Loucy (cell line): Measurements from ENCODE around the gene AAGAB.

Experiments
- H2AFZ ChIP-seq: fragments of 200-600 bp; sonication (generic); 2 replicates; pipeline ENCODE4 v1.6.0; 2016; ENCODE audit warnings: antibody characterized with exemption, mild to moderate bottlenecking, low read length, moderate library complexity
- H3F3A ChIP-seq: fragments of 200-600 bp; 2 replicates; pipeline ENCODE4 v1.6.0; 2016; ENCODE audit warnings: antibody characterized with exemption, low read depth, mild to moderate bottlenecking
- H3K27me3 ChIP-seq: fragments of 200-600 bp; sonication (generic); 2 replicates; pipeline ENCODE4 v1.6.1; 2014; ENCODE audit warnings: low read length, mild to moderate bottlenecking; ENCODE audit not compliant: insufficient read depth, poor library complexity, severe bottlenecking
- H3K36me3 ChIP-seq: fragments of 200-600 bp; sonication (generic); 2 replicates; pipeline ENCODE4 v1.6.1; 2016; ENCODE audit warnings: low read length; ENCODE audit not compliant: insufficient read depth
- H3K4me1 ChIP-seq: fragments of 200-600 bp; sonication (generic); 2 replicates; pipeline ENCODE4 v1.5.1; 2014; ENCODE audit warnings: low read length, mild to moderate bottlenecking; ENCODE audit not compliant: insufficient read depth, poor library complexity, severe bottlenecking
- H3K4me2 ChIP-seq: fragments of 200-600 bp; sonication (generic); 2 replicates; pipeline ENCODE4 v1.6.0; 2014; ENCODE audit warnings: antibody characterized with exemption, low read length, low read depth, mild to moderate bottlenecking; ENCODE audit not compliant: poor library complexity, severe bottlenecking
- H3K4me3 ChIP-seq: fragments of 200-600 bp; sonication (generic); 2 replicates; pipeline ENCODE4 v1.5.1; 2014; ENCODE audit warnings: low read length, mild to moderate bottlenecking, mixed read lengths; ENCODE audit not compliant: poor library complexity, severe bottlenecking
- H3K79me2 ChIP-seq: fragments of 200-600 bp; sonication (generic); 2 replicates; pipeline ENCODE4 v1.6.1; 2014; ENCODE audit warnings: low read length; ENCODE audit not compliant: insufficient read depth
- H3K9ac ChIP-seq: fragments of 200-600 bp; sonication (generic); 2 replicates; pipeline ENCODE4 v1.6.0; 2014; ENCODE audit warnings: mild to moderate bottlenecking, low read depth, low read length, moderate library complexity; ENCODE audit not compliant: poor library complexity, severe bottlenecking
- H3K9me2 ChIP-seq: fragments of 200-600 bp; sonication (generic); replicated peaks from 2 replicates; pipeline ENCODE4 v1.6.1; 2016; ENCODE audit warnings: low read depth, low read length, mixed read lengths
- H3K9me3 ChIP-seq: fragments of 200-600 bp; sonication (generic); 2 replicates; pipeline ENCODE4 v1.6.1; 2014; ENCODE audit warnings: mild to moderate bottlenecking, antibody characterized with exemption, low read length, low read depth; ENCODE audit not compliant: insufficient read depth
- H4K20me1 ChIP-seq: fragments of 200-600 bp; sonication (generic); 2 replicates; pipeline ENCODE4 v1.6.0; 2014; ENCODE audit warnings: antibody characterized with exemption, low read length, mild to moderate bottlenecking; ENCODE audit not compliant: insufficient read depth, poor library complexity, severe bottlenecking
- EZH2phosphoT487 ChIP-seq: fragments of 200-600 bp; IDR thresholded peaks from 2 replicates; pipeline ENCODE4 v1.6.1; 2018; ENCODE audit warnings: antibody characterized with exemption, mild to moderate bottlenecking, moderate library complexity, borderline replicate concordance
- TF ChIP-seq, protein P1 (sequence below): fragments of 200-600 bp; sonication (generic); conservative IDR thresholded peaks from 2 replicates; pipeline ENCODE4 v1.5.1; 2014; ENCODE audit warnings: mild to moderate bottlenecking, antibody characterized with exemption, low read length

The AAGAB gene

GRCh38 chr15:67189326-67190051 is 65.0 kb downstream of the AAGAB start:
- Histone ChIP-seq H3K9me2 (no peaks in the 10 kb centered on the region), H3K79me2 (no peaks in the 10 kb centered on the region), H2AFZ (no peak overlapping the region), H4K20me1 (no peaks in the 10 kb centered on the region), H3K9me3 (no peaks in the 10 kb centered on the region), H3K9ac (no peak overlapping the region), H3K27me3 (no peaks in the 10 kb centered on the region), H3F3A (no peaks in the 10 kb centered on the region), H3K36me3 (peaks cover 81% of the 10 kb centered on the region; the same call in 1 of the 2 replicates), H3K4me3 (no peak overlapping the region), H3K4me1 (peaks cover 30% of the 10 kb centered on the region), H3K4me2 (no peak overlapping the region)
- TF ChIP-seq, protein P1, sequence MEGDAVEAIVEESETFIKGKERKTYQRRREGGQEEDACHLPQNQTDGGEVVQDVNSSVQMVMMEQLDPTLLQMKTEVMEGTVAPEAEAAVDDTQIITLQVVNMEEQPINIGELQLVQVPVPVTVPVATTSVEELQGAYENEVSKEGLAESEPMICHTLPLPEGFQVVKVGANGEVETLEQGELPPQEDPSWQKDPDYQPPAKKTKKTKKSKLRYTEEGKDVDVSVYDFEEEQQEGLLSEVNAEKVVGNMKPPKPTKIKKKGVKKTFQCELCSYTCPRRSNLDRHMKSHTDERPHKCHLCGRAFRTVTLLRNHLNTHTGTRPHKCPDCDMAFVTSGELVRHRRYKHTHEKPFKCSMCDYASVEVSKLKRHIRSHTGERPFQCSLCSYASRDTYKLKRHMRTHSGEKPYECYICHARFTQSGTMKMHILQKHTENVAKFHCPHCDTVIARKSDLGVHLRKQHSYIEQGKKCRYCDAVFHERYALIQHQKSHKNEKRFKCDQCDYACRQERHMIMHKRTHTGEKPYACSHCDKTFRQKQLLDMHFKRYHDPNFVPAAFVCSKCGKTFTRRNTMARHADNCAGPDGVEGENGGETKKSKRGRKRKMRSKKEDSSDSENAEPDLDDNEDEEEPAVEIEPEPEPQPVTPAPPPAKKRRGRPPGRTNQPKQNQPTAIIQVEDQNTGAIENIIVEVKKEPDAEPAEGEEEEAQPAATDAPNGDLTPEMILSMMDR: no peak
- TF ChIP-seq EZH2phosphoT487: no peak

- Histone ChIP-seq H3K4me3 (no peak overlapping the region), H3K4me2 (no peak overlapping the region), H3K9me3 (no peaks in the 10 kb centered on the region), H3K27me3 (no peaks in the 10 kb centered on the region), H4K20me1 (no peaks in the 10 kb centered on the region), H3K36me3 (peaks cover 83% of the 10 kb centered on the region; the same call in 1 of the 2 replicates), H3K79me2 (no peaks in the 10 kb centered on the region), H3K9me2 (no peaks in the 10 kb centered on the region), H3K9ac (no peak overlapping the region), H3K4me1 (peaks cover 32% of the 10 kb centered on the region), H3F3A (no peaks in the 10 kb centered on the region), H2AFZ (no peak overlapping the region)
- TF ChIP-seq EZH2phosphoT487: no peak
- TF ChIP-seq, protein P1: no peak
These were observed 65.8 kb downstream of the AAGAB start for GRCh38 chr15:67188551-67189218.

GRCh38 chr15:67187351-67187854 is 67.1 kb downstream of the AAGAB start:
- Histone ChIP-seq H4K20me1 (no peaks in the 10 kb centered on the region), H3K9me3 (no peaks in the 10 kb centered on the region), H3K4me1 (peaks cover 33% of the 10 kb centered on the region), H2AFZ (no peak overlapping the region), H3K9ac (no peak overlapping the region), H3K9me2 (no peaks in the 10 kb centered on the region), H3K4me2 (peak overlapping the region; percentile 45), H3K27me3 (no peaks in the 10 kb centered on the region), H3K4me3 (no peak overlapping the region), H3K79me2 (no peaks in the 10 kb centered on the region), H3F3A (no peaks in the 10 kb centered on the region), H3K36me3 (peaks cover 73% of the 10 kb centered on the region; the same call in 1 of the 2 replicates)
- TF ChIP-seq, protein P1: no peak
